HG03060 (cell line): ENCODE data around the gene SLC17A9.
"Not testable (repeated sequence)": the region's sequence is repeated elsewhere in the genome, so short reads cannot be mapped to it uniquely, and the experiment has no call there.

ENCODE experiments used
- ATAC-seq: cut with Tn5 transposase; IDR thresholded peaks from one replicate; pipeline ENCODE4 v1.9.1; 2021; ENCODE audit warnings: low read depth, moderate number of reproducible peaks; ENCODE audit not compliant: unreplicated experiment

Gene SLC17A9

DNA sequence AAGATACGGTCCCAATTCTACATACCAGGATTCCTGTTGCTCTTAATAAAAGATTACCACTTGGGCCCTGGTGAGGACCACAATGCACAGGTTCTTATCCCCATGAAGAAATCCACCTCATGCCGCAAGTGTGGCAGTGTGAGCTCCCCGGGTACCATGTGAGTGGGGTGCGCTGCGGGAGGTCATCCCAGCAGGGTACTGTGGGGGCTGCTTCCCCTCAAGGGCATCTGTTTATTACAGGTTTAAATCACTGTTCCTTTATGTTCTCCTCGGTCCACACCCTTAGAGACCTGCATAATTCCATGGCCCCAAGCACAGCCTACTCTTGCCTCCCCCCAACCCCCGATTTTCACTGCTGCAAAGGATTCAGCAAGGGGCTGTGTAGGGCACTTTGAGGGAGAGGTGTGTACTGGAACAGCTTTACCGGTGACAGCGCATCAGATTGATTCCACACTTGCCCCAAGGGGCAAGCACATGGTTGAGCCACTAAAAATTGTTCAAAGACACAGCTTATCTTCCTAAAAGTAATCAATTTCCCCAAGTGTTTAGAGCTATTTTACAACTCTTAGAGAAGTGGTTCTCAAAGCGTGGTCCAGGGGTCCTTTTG lies 32.4 kb upstream of the SLC17A9 start:
- ATAC-seq = no peak

GRCh38 chr20:62921119-62921687 lies 31.3 kb upstream of the SLC17A9 start:
- no peak for ATAC-seq

DNA sequence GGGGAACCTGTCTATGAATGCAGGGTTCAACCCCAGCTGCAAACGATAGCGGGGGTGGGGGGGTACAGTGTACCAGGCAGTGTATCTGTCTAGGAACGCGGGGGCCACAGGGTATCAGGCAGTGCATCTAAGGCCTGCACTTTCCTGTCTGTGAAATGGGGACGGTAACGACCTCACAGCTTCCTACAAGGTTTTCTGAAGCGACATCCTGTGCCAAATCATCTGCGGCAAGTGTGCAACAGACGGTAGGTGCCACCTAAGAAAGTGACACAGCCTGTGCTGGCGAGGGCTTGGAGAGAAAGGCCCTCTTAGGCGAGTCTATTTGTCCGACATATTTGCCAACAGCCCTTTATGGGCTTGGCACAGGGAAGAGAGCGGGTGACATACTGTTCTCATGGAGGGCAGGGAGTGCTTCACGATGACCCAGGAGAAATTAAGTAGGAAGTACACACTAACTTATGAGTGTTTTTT lies 30.0 kb upstream of the SLC17A9 start:
- ATAC-seq = no peak

GRCh38 chr20:62923059-62923668 lies 29.3 kb upstream of the SLC17A9 start:
- ATAC-seq = not testable (repeated sequence)

DNA sequence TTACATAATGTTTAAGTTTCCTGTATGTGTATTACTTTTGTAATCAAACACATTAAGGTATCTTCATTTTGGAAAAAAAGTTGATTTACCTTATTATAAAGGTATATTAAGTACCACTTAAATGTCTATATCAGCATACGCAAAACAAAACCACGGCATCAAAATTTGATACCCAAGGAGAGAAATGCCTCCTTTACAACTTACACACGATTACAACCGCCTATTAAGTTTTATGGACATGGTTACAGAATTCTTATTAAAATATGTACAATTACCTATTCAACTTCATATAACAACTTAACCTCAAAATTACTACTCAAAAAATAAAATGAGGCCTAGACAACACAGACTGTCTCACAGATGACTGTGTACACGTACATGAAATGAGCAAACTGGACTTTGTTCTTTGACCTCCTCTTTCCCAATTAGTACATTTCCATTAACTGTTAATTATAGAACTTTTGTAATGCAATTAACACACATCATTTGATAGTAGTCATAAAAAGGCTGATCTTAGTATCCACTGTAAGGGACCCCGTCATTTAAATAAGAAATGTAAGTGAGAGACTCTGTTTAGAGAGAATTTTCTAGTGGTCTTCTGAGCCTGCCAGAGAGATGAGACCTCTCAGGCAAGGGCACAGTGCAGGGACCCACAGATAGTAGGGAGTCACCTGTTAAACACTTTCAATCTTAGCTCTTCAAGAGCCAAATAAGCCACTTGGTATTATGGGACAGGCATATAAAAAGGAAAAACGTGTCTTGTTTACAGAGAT lies 28.7 kb upstream of the SLC17A9 start:
- no peak for ATAC-seq

GRCh38 chr20:62924442-62925075 lies 27.9 kb upstream of the SLC17A9 start:
- no peak for ATAC-seq

- ATAC-seq = no peak
Measured at GRCh38 chr20:62925076-62925419, 27.5 kb upstream of the SLC17A9 start.

GRCh38 chr20:62925420-62926228 lies 26.9 kb upstream of the SLC17A9 start:
- ATAC-seq = no peak

GRCh38 chr20:62926229-62927127 lies 26.0 kb upstream of the SLC17A9 start, which contains the start of gene DIDO1:
DIDO1 (minus strand) TSS chr20:62926505.
- peak; percentile 56 for ATAC-seq

GRCh38 chr20:62927128-62927705 lies 25.3 kb upstream of the SLC17A9 start:
- ATAC-seq = no peak

- no peak for ATAC-seq
Measured at GRCh38 chr20:62928246-62928939, 24.1 kb upstream of the SLC17A9 start.

- no peak for ATAC-seq
Measured at GRCh38 chr20:62929051-62929538, 23.4 kb upstream of the SLC17A9 start.

- ATAC-seq = no peak
Measured at GRCh38 chr20:62931464-62931863, 21.0 kb upstream of the SLC17A9 start.

DNA sequence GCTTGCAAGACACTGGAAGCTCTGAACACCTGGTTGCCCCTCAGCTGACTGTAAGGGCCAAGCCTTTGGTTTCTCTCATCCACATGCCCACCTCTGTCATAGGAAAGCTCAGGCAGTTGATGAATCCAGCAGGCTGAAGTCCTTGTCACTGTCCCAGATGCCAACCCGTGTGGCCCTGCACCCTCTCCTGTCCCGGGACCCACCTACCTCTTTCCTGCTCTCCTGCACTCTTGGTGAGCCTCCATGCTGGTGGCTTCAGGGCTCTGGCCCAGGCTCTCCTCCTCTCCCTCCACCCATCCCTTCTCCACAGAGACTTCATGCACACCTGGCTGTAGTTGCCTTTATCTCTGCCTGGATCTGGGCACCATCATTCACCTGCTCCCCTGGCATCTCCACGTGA lies 18.5 kb upstream of the SLC17A9 start:
- ATAC-seq = no peak

GRCh38 chr20:62935204-62935967 lies 17.1 kb upstream of the SLC17A9 start:
- ATAC-seq = no peak

DNA sequence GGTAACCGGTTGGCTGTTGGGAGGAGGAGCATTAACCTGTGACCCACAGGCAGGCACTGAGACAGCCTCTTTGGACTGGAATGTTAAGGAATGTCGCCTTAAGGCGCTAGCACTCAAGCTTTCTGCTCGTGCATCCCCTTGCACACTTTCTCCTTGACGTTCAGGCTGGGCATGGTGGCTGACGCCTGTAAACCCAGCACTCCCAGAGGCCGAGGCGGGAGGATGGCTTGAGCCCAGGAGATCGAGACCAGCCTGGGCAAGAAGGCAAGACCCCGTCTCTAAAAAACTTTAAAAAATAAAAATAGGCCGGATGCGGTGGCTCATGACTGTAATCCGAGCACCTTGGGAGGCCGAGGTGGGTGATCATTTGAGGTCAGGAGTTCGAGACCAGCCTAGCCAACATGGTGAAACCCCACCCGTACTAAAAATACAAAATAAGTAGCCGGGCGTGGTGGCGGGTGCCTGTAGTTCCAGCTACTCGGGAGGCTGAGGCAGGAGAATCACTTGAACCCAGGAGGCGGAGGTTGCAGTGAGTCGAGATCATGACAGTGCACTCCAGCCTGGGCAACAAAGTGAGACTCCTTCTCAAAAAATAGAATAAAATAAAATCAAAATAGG lies 16.4 kb upstream of the SLC17A9 start:
- no peak for ATAC-seq
